ENCODE results near the gene EHMT1.

The EHMT1 gene

GRCh38 chr9:137781906-137782585, 163.2 kb downstream of the EHMT1 start:
- no peak for DNase-seq (ENCODE audit: extremely low read depth, low read depth)
- TF ChIP-seq CTCF (IDR thresholded peaks at IDR 0.05; ENCODE audit: low read depth, low read length, missing control alignments), result no peak
- no peak overlapping the region for H3K4me3 ChIP-seq (replicated peaks; ENCODE audit: low read depth, low read length)

- no peak for TF ChIP-seq CTCF (IDR thresholded peaks at IDR 0.05; ENCODE audit: low read depth, low read length, missing control alignments)
- no peak overlapping the region for H3K4me3 ChIP-seq (replicated peaks; ENCODE audit: low read depth, low read length)
- DNase-seq (ENCODE audit: extremely low read depth, low read depth), result no peak
Observed at GRCh38 chr9:137783521-137783920, 164.7 kb downstream of the EHMT1 start.

GRCh38 chr9:137784046-137784445, 165.2 kb downstream of the EHMT1 start:
- DNase-seq (ENCODE audit: extremely low read depth, low read depth), result no peak

GRCh38 chr9:137784641-137785513, 166.1 kb downstream of the EHMT1 start:
- TF ChIP-seq CTCF (IDR thresholded peaks at IDR 0.05; ENCODE audit: low read depth, low read length, missing control alignments), result no peak
- no peak for DNase-seq (ENCODE audit: extremely low read depth, low read depth)
- no peak overlapping the region for H3K4me3 ChIP-seq (replicated peaks; ENCODE audit: low read depth, low read length)

More at GRCh38 chr9:137784046-137784445, 165.2 kb downstream of the EHMT1 start:
- no peak for TF ChIP-seq CTCF (IDR thresholded peaks at IDR 0.05; ENCODE audit: low read depth, low read length, missing control alignments)
- no peak overlapping the region for H3K4me3 ChIP-seq (replicated peaks; ENCODE audit: low read depth, low read length)

GRCh38 chr9:137785704-137786161, 166.9 kb downstream of the EHMT1 start:
- no peak for TF ChIP-seq CTCF (IDR thresholded peaks at IDR 0.05; ENCODE audit: low read depth, low read length, missing control alignments)
- no peak for DNase-seq (ENCODE audit: extremely low read depth, low read depth)
- no peak overlapping the region for H3K4me3 ChIP-seq (replicated peaks; ENCODE audit: low read depth, low read length)

GRCh38 chr9:137786511-137786920, 167.7 kb downstream of the EHMT1 start:
- DNase-seq (ENCODE audit: extremely low read depth, low read depth), result no peak
- TF ChIP-seq CTCF (IDR thresholded peaks at IDR 0.05; ENCODE audit: low read depth, low read length, missing control alignments), result no peak

More at GRCh38 chr9:137786511-137786920, 167.7 kb downstream of the EHMT1 start:
- H3K4me3 ChIP-seq (replicated peaks; ENCODE audit: low read depth, low read length), result no peak overlapping the region

All from HFF-Myc (cell line).